CD8-positive, alpha-beta memory T cell (primary cell): ENCODE data around the gene BRWD1. TPM values are rescaled to one million over a fixed set of nuclear protein-coding genes. Genes with fewer than 3 reads are reported as not detected.
A peak's percentile ranks its signal among the peaks of the same experiment; 100 is the strongest.

Source experiments
- CTCF ChIA-PET: fragments of 350-600 bp; sonication (Branson Sonifier 250); formaldehyde crosslinking; loops from one replicate; lab custom pipeline; 2021; ENCODE audit warnings: antibody characterized with exemption; lab: Charles Lee
- POLR2A ChIA-PET: fragments of 350-600 bp; sonication (Branson Sonifier 250); formaldehyde crosslinking; loops from one replicate; lab custom pipeline; 2021; ENCODE audit warnings: antibody characterized with exemption; lab: Charles Lee
- DNase-seq, 5 donors: peaks; one replicate each; pipeline versions ENCODE4 v3.0.0 to v3.0.0-alpha.2; 2020 to 2022; ENCODE audit warnings: mixed read lengths in 1 of 5
- H3K27ac ChIP-seq: one replicate; pipeline ENCODE4 v1.7.0; 2013; ENCODE audit warnings: low read depth, mild to moderate bottlenecking, low read length, moderate library complexity
- H3K27me3 ChIP-seq: 2 replicates; pipeline ENCODE4 v1.7.0; 2013; ENCODE audit warnings: low read length, mild to moderate bottlenecking; ENCODE audit not compliant: insufficient read depth, poor library complexity, severe bottlenecking
- H3K36me3 ChIP-seq: 2 replicates; pipeline ENCODE4 v1.7.0; 2013; ENCODE audit warnings: mild to moderate bottlenecking, low read length, moderate library complexity; ENCODE audit not compliant: insufficient read depth
- H3K4me1 ChIP-seq: 2 replicates; pipeline ENCODE4 v1.7.0; 2013; ENCODE audit warnings: mild to moderate bottlenecking, low read length, moderate library complexity; ENCODE audit not compliant: insufficient read depth
- H3K4me3 ChIP-seq: 2 replicates; pipeline ENCODE4 v1.7.0; 2013; ENCODE audit warnings: mild to moderate bottlenecking, low read length
- H3K9me3 ChIP-seq: 2 replicates; pipeline ENCODE4 v1.7.0; 2013; ENCODE audit warnings: mild to moderate bottlenecking, low read length
- H3K27ac Mint-ChIP-seq, 8 donors: one replicate each; pipeline ENCODE4 v1.8.0; 2020 to 2021; ENCODE audit warnings: mixed read lengths in 8 of 8, mild to moderate bottlenecking in 6 of 8, inconsistent platforms in 3 of 8, moderate library complexity in 3 of 8
- H3K27me3 Mint-ChIP-seq, 2 donors: one replicate each; pipeline ENCODE4 v1.8.0; 2020 to 2021; ENCODE audit warnings: mixed read lengths in 2 of 2, mild to moderate bottlenecking in 1 of 2, moderate library complexity in 1 of 2
- H3K36me3 Mint-ChIP-seq, 3 donors: one replicate each; pipeline ENCODE4 v1.8.0; 2020 to 2021; ENCODE audit warnings: mixed read lengths in 3 of 3, inconsistent platforms in 1 of 3, mild to moderate bottlenecking in 1 of 3
- H3K4me1 Mint-ChIP-seq, 3 donors: one replicate each; pipeline ENCODE4 v1.8.0; 2020 to 2021; ENCODE audit warnings: mixed read lengths in 3 of 3, inconsistent platforms in 1 of 3, mild to moderate bottlenecking in 1 of 3
- H3K4me3 Mint-ChIP-seq, 7 donors: one replicate each; pipeline ENCODE4 v1.8.0; 2020 to 2021; ENCODE audit warnings: mixed read lengths in 7 of 7, mild to moderate bottlenecking in 6 of 7, moderate library complexity in 4 of 7, inconsistent platforms in 2 of 7
- H3K9me3 Mint-ChIP-seq, 5 donors: one replicate each; pipeline ENCODE4 v1.8.0; 2020 to 2022; ENCODE audit warnings: mixed read lengths in 5 of 5, mild to moderate bottlenecking in 3 of 5, moderate library complexity in 2 of 5, inconsistent platforms in 1 of 5
- polyA plus RNA-seq: library from polyadenylated mRNA; unstranded; fragments of 300-500 nt; fragmentation: Illumina TruSeq; gene quantifications from one replicate; pipeline ENCODE4 v1.2.3, GENCODE V29; 2021
- total RNA-seq, 2 experiments: library from RNA; stranded (reverse); gene quantifications; one replicate each; pipeline ENCODE4 v1.2.3, GENCODE V29; 2021

The BRWD1 gene
- total and polyA plus RNA-seq, 3 experiments from 2014 or later, result 23.5 to 37.3 (median 25.8) TPM

- Histone ChIP-seq H3K4me3 (no peak overlapping the region), H3K4me1 (no peaks in the 10 kb centered on the region), H3K9me3 (no peaks in the 10 kb centered on the region), H3K27me3 (no peaks in the 10 kb centered on the region), H3K27ac (no peak overlapping the region), H3K36me3 (peaks cover 4% of the 10 kb centered on the region)
- no peak overlapping the region for H3K4me3 Mint-ChIP-seq
- CTCF ChIA-PET, result interaction anchor here (1.5 kb wide), 1 partner anchor 106 kb away, joined by 3 read pairs; no protein-coding TSS in a partner anchor
- no peaks in the 10 kb centered on the region for H3K27me3 Mint-ChIP-seq
- H3K27ac Mint-ChIP-seq, result peak overlapping the region in 1 of 8 donors; percentile 81
- H3K4me1 Mint-ChIP-seq, result peaks cover 18 to 36% (median 29%) of the 10 kb centered on the region in 3 donors
- H3K36me3 Mint-ChIP-seq, result peaks cover 0 to 53% (median 3%) of the 10 kb centered on the region in 3 donors
- POLR2A ChIA-PET, result no interaction called here
- no peak for DNase-seq
- H3K9me3 Mint-ChIP-seq, result no peaks in the 10 kb centered on the region
Measured at GRCh38 chr21:39281853-39282252, 31.6 kb downstream of the BRWD1 start.

- Histone ChIP-seq H3K4me3 (no peak overlapping the region), H3K9me3 (no peaks in the 10 kb centered on the region), H3K36me3 (peaks cover 4% of the 10 kb centered on the region), H3K27me3 (no peaks in the 10 kb centered on the region), H3K4me1 (no peaks in the 10 kb centered on the region), H3K27ac (no peak overlapping the region)
- Mint-ChIP-seq H3K27ac (peak overlapping the region in 4 of 8 donors; percentile 1 to 67 (median 8)), H3K4me3 (no peak overlapping the region), H3K4me1 (peaks cover 18 to 36% (median 27%) of the 10 kb centered on the region in 3 donors), H3K27me3 (no peaks in the 10 kb centered on the region), H3K36me3 (peaks cover 0 to 55% (median 5%) of the 10 kb centered on the region in 3 donors), H3K9me3 (no peaks in the 10 kb centered on the region)
- ChIA-PET CTCF (interaction anchor here (1.5 kb wide), 1 partner anchor 106 kb away, joined by 3 read pairs; no protein-coding TSS in a partner anchor), POLR2A (no interaction called here)
- DNase-seq, result no peak
Measured at GRCh38 chr21:39281207-39281606, 32.2 kb downstream of the BRWD1 start.

- Mint-ChIP-seq H3K4me3 (no peak overlapping the region), H3K36me3 (peaks cover 5 to 76% (median 20%) of the 10 kb centered on the region in 3 donors), H3K27ac (no peak overlapping the region), H3K27me3 (no peaks in the 10 kb centered on the region), H3K4me1 (peaks cover 6 to 15% (median 6%) of the 10 kb centered on the region in 3 donors), H3K9me3 (no peaks in the 10 kb centered on the region)
- Histone ChIP-seq H3K4me1 (no peaks in the 10 kb centered on the region), H3K36me3 (peaks cover 28% of the 10 kb centered on the region), H3K27me3 (no peaks in the 10 kb centered on the region), H3K9me3 (no peaks in the 10 kb centered on the region), H3K4me3 (no peak overlapping the region), H3K27ac (no peak overlapping the region)
- CTCF ChIA-PET, result no interaction called here
- no peak for DNase-seq
- POLR2A ChIA-PET, result no interaction called here
Measured at GRCh38 chr21:39269620-39270019, 43.8 kb downstream of the BRWD1 start.

GRCh38 chr21:39265603-39266002, 47.8 kb downstream of the BRWD1 start:
- Mint-ChIP-seq H3K9me3 (no peaks in the 10 kb centered on the region), H3K27ac (no peak overlapping the region), H3K27me3 (no peaks in the 10 kb centered on the region), H3K36me3 (peaks cover 1 to 84% (median 16%) of the 10 kb centered on the region in 3 donors), H3K4me1 (peaks cover 8 to 35% (median 13%) of the 10 kb centered on the region in 3 donors), H3K4me3 (no peak overlapping the region)
- H3K4me3 ChIP-seq, result no peak overlapping the region
- no peak overlapping the region for H3K27ac ChIP-seq
- ChIA-PET POLR2A (no interaction called here), CTCF (no interaction called here)
- no peaks in the 10 kb centered on the region for H3K9me3 ChIP-seq
- peaks cover 36% of the 10 kb centered on the region for H3K36me3 ChIP-seq
- H3K4me1 ChIP-seq, result no peaks in the 10 kb centered on the region
- DNase-seq, result no peak
- no peaks in the 10 kb centered on the region for H3K27me3 ChIP-seq

GRCh38 chr21:39263372-39263771, 50.1 kb downstream of the BRWD1 start:
- Histone ChIP-seq H3K27me3 (no peaks in the 10 kb centered on the region), H3K27ac (no peak overlapping the region), H3K9me3 (no peaks in the 10 kb centered on the region), H3K36me3 (peaks cover 31% of the 10 kb centered on the region), H3K4me1 (no peaks in the 10 kb centered on the region), H3K4me3 (no peak overlapping the region)
- ChIA-PET POLR2A (no interaction called here), CTCF (no interaction called here)
- no peak overlapping the region for H3K4me3 Mint-ChIP-seq
- no peak for DNase-seq
- no peaks in the 10 kb centered on the region for H3K9me3 Mint-ChIP-seq
- H3K4me1 Mint-ChIP-seq, result peaks cover 12 to 36% (median 13%) of the 10 kb centered on the region in 3 donors
- H3K36me3 Mint-ChIP-seq, result peaks cover 0 to 80% (median 9%) of the 10 kb centered on the region in 3 donors
- peak overlapping the region in 1 of 8 donors; percentile 1 for H3K27ac Mint-ChIP-seq
- H3K27me3 Mint-ChIP-seq, result no peaks in the 10 kb centered on the region

- peaks cover 9 to 22% (median 9%) of the 10 kb centered on the region in 3 donors for H3K4me1 Mint-ChIP-seq
- POLR2A ChIA-PET, result no interaction called here
Measured at GRCh38 chr21:39258207-39258606, 55.2 kb downstream of the BRWD1 start.

GRCh38 chr21:39251326-39251725, 62.1 kb downstream of the BRWD1 start:
- DNase-seq, result no peak
- Histone ChIP-seq H3K4me1 (no peaks in the 10 kb centered on the region), H3K27ac (no peak overlapping the region), H3K36me3 (peaks cover 27% of the 10 kb centered on the region), H3K9me3 (no peaks in the 10 kb centered on the region), H3K27me3 (no peaks in the 10 kb centered on the region), H3K4me3 (no peak overlapping the region)
- Mint-ChIP-seq H3K27ac (peak overlapping the region in 1 of 8 donors; percentile 63), H3K4me1 (peaks cover 7 to 25% (median 20%) of the 10 kb centered on the region in 3 donors), H3K4me3 (no peak overlapping the region), H3K27me3 (no peaks in the 10 kb centered on the region), H3K9me3 (no peaks in the 10 kb centered on the region), H3K36me3 (peaks cover 3 to 77% (median 24%) of the 10 kb centered on the region in 3 donors)
- ChIA-PET POLR2A (no interaction called here), CTCF (no interaction called here)

More at GRCh38 chr21:39258207-39258606, 55.2 kb downstream of the BRWD1 start:
- no peaks in the 10 kb centered on the region for H3K9me3 Mint-ChIP-seq
- CTCF ChIA-PET, result interaction anchor here (1.4 to 2.0 kb wide), 2 partner anchors 16 to 40 kb away, joined by 3 to 5 read pairs; no protein-coding TSS in a partner anchor
- no peaks in the 10 kb centered on the region for H3K27me3 Mint-ChIP-seq
- no peaks in the 10 kb centered on the region for H3K4me1 ChIP-seq
- no peaks in the 10 kb centered on the region for H3K27me3 ChIP-seq
- no peak overlapping the region for H3K4me3 Mint-ChIP-seq
- peaks cover 3 to 76% (median 17%) of the 10 kb centered on the region in 3 donors for H3K36me3 Mint-ChIP-seq
- no peaks in the 10 kb centered on the region for H3K9me3 ChIP-seq
- no peak overlapping the region for H3K27ac Mint-ChIP-seq
- H3K36me3 ChIP-seq, result peaks cover 38% of the 10 kb centered on the region
- no peak for DNase-seq
- no peak overlapping the region for H3K4me3 ChIP-seq
- no peak overlapping the region for H3K27ac ChIP-seq

GRCh38 chr21:39238275-39238674, 75.2 kb downstream of the BRWD1 start:
- no peaks in the 10 kb centered on the region for H3K9me3 ChIP-seq
- ChIA-PET POLR2A (no interaction called here), CTCF (no interaction called here)
- no peaks in the 10 kb centered on the region for H3K4me1 ChIP-seq
- H3K36me3 ChIP-seq, result peaks cover 20% of the 10 kb centered on the region
- Mint-ChIP-seq H3K4me1 (peaks cover 34 to 58% (median 54%) of the 10 kb centered on the region in 3 donors), H3K36me3 (peaks cover 11 to 88% (median 25%) of the 10 kb centered on the region in 3 donors), H3K9me3 (no peaks in the 10 kb centered on the region), H3K27me3 (no peaks in the 10 kb centered on the region), H3K4me3 (no peak overlapping the region), H3K27ac (peak overlapping the region in 5 of 8 donors; percentile 8 to 69 (median 24))
- H3K27me3 ChIP-seq, result no peaks in the 10 kb centered on the region
- no peak overlapping the region for H3K27ac ChIP-seq
- H3K4me3 ChIP-seq, result no peak overlapping the region
- no peak for DNase-seq
